IPS DF 6.9 (cell line): ENCODE results near the gene PERM1.

Source experiments
- DNase-seq: peaks from one replicate; pipeline ENCODE4 v3.0.0-alpha.2; 2013; ENCODE audit warnings: low read depth, low spot score
- H3K27ac ChIP-seq: one replicate; pipeline ENCODE4 v1.5.1; 2013; ENCODE audit warnings: low read length, control low read depth
- H3K27me3 ChIP-seq: 2 replicates; pipeline ENCODE4 v1.6.1; 2013; ENCODE audit warnings: mild to moderate bottlenecking, low read length; ENCODE audit not compliant: control insufficient read depth, insufficient read depth
- H3K36me3 ChIP-seq: 2 replicates; pipeline ENCODE4 v1.6.1; 2013; ENCODE audit warnings: low read length; ENCODE audit not compliant: control insufficient read depth, insufficient read depth
- H3K4me1 ChIP-seq: 2 replicates; pipeline ENCODE4 v1.6.1; 2013; ENCODE audit warnings: low read length; ENCODE audit not compliant: control insufficient read depth, insufficient read depth
- H3K4me3 ChIP-seq: 2 replicates; pipeline ENCODE4 v1.5.1; 2013; ENCODE audit warnings: mild to moderate bottlenecking, low read length
- H3K9me3 ChIP-seq: 2 replicates; pipeline ENCODE4 v1.6.1; 2013; ENCODE audit warnings: low read length, inconsistent platforms; ENCODE audit not compliant: control insufficient read depth, insufficient read depth
- WGBS: extraction: QIAGEN DNeasy Blood & Tissue Kit; methylation state at CpG from one replicate; pipeline ENCODE4 v1.1.7; 2013; ENCODE audit warnings: mixed read lengths, missing lambda C conversion rate; ENCODE audit not compliant: insufficient read length, insufficient coverage; 5-methylcytosine and 5-hydroxymethylcytosine counted together

PERM1 gene

GRCh38 chr1:1001057-1001783, 19.3 kb upstream of the PERM1 start:
- Histone ChIP-seq H3K4me3 (peak overlapping the region; percentile 39; the same call in 1 of the 2 replicates), H3K27ac (no peak overlapping the region), H3K27me3 (peaks cover 24% of the 10 kb centered on the region), H3K4me1 (peaks cover 16% of the 10 kb centered on the region), H3K9me3 (no peaks in the 10 kb centered on the region), H3K36me3 (no peaks in the 10 kb centered on the region; the same call in 1 of the 2 replicates)
- no CpG with 5 or more reads among the region's 58 CpGs for WGBS
- no peak for DNase-seq

- Histone ChIP-seq H3K9me3 (no peaks in the 10 kb centered on the region), H3K27ac (no peak overlapping the region), H3K4me3 (peak overlapping the region; percentile 50; the same call in 1 of the 2 replicates), H3K36me3 (no peaks in the 10 kb centered on the region; the same call in 1 of the 2 replicates), H3K4me1 (peaks cover 12% of the 10 kb centered on the region), H3K27me3 (peaks cover 24% of the 10 kb centered on the region)
- no peak for DNase-seq
- no CpG with 5 or more reads among the region's 75 CpGs for WGBS
These were observed 18.6 kb upstream of the PERM1 start for GRCh38 chr1:1000357-1001056.

DNA sequence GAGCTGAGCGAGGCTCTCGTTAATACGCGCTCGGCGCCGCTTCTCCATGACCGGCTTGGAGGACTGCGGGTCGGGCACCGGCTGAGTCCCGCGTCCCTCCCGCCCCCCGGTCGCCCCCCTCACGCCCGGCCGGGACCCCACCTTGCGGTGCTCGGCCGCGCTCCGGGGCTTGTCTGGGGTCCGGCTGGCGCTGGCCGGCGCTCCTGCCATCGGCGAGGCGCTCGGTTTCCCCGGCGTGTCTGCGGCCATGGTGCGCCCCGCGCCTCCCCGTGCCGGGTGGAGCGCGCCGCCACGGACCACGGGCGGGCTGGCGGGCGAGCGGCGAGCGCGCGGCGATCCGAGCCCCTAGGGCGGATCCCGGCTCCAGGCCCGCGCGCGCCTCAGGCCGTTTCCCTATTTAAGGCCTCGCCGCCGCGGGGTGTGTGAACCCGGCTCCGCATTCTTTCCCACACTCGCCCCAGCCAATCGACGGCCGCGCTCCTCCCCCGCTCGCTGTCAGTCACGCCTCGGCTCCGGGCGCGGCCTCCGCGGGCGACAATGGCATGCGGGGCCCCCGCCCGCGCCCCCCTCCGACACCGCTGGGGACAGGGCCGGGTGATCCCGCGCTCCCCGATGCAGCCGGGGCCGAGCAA, 17.9 kb upstream of the PERM1 start, which contains the start of gene HES4:
TSS of gene HES4 (minus strand) at position 373 of the 632 bp plus-strand sequence. CDS start at position 249, 124 bp downstream.
- no peaks in the 10 kb centered on the region; the same call in 1 of the 2 replicates for H3K36me3 ChIP-seq
- peaks cover 24% of the 10 kb centered on the region for H3K27me3 ChIP-seq
- no peak for DNase-seq
- WGBS: no CpG with 5 or more reads among the region's 95 CpGs
- peaks cover 7% of the 10 kb centered on the region; the same call in 1 of the 2 replicates for H3K4me1 ChIP-seq
- H3K4me3 ChIP-seq: peak within 1 kb of the TSS; percentile 50; the same call in 1 of the 2 replicates
- no peaks in the 10 kb centered on the region for H3K9me3 ChIP-seq
- H3K27ac ChIP-seq: no peak within 1 kb of the TSS

- Histone ChIP-seq H3K4me1 (peaks cover 5% of the 10 kb centered on the region; the same call in 1 of the 2 replicates), H3K4me3 (peak overlapping the region; percentile 50; the same call in 1 of the 2 replicates), H3K27me3 (peaks cover 24% of the 10 kb centered on the region), H3K27ac (no peak overlapping the region), H3K36me3 (no peaks in the 10 kb centered on the region; the same call in 1 of the 2 replicates), H3K9me3 (no peaks in the 10 kb centered on the region)
- WGBS: no CpG with 5 or more reads among the region's 86 CpGs
- no peak for DNase-seq
These were observed 17.3 kb upstream of the PERM1 start for GRCh38 chr1:998995-999724.

DNA sequence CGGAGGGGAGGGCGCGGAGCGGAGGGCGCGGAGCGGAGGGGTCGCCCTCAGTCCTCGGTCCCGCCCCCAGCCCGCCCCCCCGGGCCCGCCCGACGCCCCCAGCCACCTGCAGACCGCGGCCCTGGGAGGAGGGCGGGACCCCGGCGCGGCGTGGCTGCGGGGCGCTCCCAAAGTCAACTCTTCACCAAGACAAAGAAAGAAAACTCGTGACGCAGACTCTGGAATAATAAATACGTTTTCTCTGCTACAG, 16.8 kb upstream of the PERM1 start:
- Histone ChIP-seq H3K4me1 (peaks cover 5% of the 10 kb centered on the region; the same call in 1 of the 2 replicates), H3K4me3 (peak overlapping the region; percentile 50; the same call in 1 of the 2 replicates), H3K36me3 (no peaks in the 10 kb centered on the region; the same call in 1 of the 2 replicates), H3K27ac (no peak overlapping the region), H3K9me3 (no peaks in the 10 kb centered on the region), H3K27me3 (peaks cover 24% of the 10 kb centered on the region)
- no peak for DNase-seq
- no CpG with 5 or more reads among the region's 27 CpGs for WGBS

DNA sequence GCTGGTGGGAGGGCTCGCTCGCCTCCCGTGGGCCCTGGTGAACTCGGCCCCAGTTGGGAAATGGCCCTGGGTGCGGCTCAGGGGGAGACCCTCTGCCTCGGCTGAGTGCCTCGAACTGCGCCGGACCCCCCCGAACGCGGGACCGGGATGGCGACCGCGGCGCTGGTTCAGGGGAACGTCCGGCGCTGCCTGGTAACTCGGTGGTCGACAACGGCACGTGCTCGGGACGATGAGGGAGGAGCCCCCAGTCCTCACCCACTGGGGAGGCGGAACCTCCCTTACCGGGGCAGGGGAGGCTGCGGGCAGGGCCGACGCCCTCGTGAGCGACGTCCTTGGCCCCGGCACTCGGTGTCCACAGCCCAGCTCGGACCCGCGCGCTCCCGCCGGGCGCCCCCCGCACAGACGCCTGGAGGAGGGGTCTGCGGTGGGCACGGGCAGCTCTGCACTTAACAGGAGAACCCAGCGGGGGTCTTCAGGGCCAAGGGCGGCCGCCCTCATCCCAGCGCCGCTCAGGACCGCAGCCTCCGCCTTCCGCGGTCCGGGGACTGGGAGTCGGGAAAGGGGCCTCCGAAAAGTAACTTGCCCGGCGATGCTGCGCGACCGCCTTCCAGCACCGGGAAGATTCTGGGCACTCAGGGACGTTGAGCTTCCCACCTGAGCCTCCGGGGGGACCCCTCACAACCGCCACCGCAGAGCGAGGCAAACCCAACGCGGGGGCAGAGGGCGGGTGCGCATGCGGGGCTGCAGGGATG, 16.3 kb upstream of the PERM1 start:
- H3K9me3 ChIP-seq: no peaks in the 10 kb centered on the region
- peaks cover 5% of the 10 kb centered on the region; the same call in 1 of the 2 replicates for H3K4me1 ChIP-seq
- DNase-seq: no peak
- peaks cover 24% of the 10 kb centered on the region for H3K27me3 ChIP-seq
- peak overlapping the region; percentile 50; the same call in 1 of the 2 replicates for H3K4me3 ChIP-seq
- H3K27ac ChIP-seq: no peak overlapping the region
- no peaks in the 10 kb centered on the region; the same call in 1 of the 2 replicates for H3K36me3 ChIP-seq
- no CpG with 5 or more reads among the region's 75 CpGs for WGBS

DNA sequence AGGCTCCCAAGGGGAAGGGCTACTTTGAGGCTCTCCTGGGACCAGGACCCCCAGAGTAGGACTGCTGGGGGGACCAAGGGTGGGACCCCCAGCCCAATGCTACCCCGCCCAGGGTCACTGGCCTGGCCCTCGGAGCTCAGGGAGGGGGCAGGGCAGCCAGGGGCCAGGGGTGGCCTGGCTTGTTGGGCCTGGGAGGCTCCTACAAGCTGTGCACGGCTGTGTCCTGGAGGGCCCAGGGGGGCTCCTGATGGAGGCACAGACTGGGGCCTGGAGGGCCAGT, 15.8 kb upstream of the PERM1 start:
- Histone ChIP-seq H3K27me3 (peaks cover 24% of the 10 kb centered on the region), H3K4me1 (peaks cover 5% of the 10 kb centered on the region; the same call in 1 of the 2 replicates), H3K36me3 (no peaks in the 10 kb centered on the region; the same call in 1 of the 2 replicates), H3K9me3 (no peaks in the 10 kb centered on the region), H3K4me3 (no peak overlapping the region), H3K27ac (no peak overlapping the region)
- no peak for DNase-seq
- WGBS: no CpG with 5 or more reads among the region's 3 CpGs

DNA sequence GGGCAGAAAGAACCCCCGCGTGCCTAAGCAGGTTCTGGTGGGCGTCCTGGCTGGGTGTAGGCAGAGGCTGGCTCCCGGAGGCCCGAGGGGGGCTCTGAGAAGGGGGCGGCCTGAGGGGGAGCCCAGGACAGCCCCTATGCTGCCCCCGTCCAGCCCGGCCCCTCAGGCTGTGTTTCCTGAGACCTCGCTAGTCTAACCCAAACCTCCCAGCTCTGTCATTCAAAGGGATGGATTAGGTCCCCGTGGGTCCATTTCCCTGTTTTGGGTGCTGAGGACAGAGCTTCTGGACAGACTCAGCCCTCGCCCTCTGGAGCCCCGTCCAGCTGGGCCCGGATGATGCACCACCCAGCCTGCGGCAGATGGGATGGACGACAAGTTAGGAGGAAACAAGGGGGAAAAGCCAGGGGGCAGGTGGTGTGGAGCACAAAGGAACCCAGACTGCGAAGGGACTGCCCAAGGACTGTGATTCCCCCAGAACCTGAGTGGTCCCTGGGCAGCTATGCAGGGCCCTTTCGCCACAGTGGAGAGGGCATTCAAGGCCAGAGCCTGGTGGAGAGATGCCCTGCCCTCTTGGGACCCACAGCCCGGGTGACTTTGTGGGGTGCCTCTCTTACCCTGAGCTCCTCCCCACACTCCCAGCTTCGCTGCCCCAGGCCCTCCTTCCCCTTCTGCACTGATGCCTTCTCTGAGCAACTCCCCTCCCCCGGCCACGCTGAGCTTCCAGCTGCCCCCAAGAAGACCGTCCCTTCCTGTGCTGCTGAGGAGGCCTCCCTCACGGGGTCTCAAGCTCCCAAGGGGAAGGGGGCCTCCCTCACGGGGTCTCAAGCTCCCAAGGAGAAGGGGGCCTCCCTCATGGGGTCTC, 15.2 kb upstream of the PERM1 start:
- DNase-seq: no peak
- Histone ChIP-seq H3K4me1 (peaks cover 5% of the 10 kb centered on the region; the same call in 1 of the 2 replicates), H3K36me3 (no peaks in the 10 kb centered on the region; the same call in 1 of the 2 replicates), H3K27me3 (peaks cover 24% of the 10 kb centered on the region), H3K27ac (no peak overlapping the region), H3K4me3 (no peak overlapping the region), H3K9me3 (no peaks in the 10 kb centered on the region)
- WGBS: no CpG with 5 or more reads among the region's 24 CpGs
